Measurements from ENCODE around the gene ADAMTSL5.
"Not testable (repeated sequence)": the region's sequence is repeated elsewhere in the genome, so short reads cannot be mapped to it uniquely, and the experiment has no call there.

The ADAMTSL5 gene

DNA sequence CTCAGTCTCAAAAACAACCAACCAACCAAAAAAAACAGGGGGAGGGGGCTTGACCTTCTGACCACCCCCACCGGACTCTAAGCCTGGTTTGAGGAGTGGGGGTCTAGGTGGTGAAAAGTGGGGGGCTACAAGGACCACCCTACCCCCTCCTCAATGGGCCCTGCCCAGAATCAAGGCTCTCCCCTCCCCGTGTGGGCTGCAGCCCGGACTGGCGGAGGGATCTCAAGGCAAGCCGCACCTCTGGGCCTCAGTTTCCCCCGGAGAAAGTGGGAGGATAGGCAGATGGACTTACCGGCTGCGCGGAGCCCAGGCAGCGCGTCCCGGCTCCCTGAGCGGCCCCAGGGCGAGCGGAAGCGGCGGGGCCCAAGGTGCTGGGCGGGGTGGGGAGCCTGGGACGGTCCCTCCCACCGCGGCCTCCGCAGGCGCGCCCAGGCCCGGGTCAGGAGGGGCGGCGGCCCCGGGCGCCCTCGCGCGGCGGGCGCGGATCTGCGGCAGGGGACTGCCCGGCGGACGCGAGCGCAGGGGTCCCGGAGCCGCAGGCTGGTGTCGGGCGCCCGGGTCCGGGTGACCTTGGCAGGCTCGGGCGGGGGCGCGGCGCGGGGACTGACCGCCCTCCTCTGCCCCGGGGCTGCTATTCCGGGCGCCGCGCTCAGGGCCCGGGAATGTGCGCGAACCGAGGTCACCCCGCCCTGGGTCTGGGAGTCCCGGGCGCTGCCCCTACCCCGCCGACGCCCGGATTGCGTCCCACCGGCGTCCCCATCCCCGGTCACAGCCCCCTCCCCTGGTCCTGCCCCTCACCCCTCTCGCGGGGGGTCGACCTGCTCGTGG, at the start of gene ADAMTSL5:
ADAMTSL5 (minus strand) TSS at position 349 of the 828 bp plus-strand sequence. CDS start 2,076 bp downstream, outside the sequence.
- DNase-seq, result peak; percentile 43 to 65

- no peak for DNase-seq
These were observed 48.5 kb upstream of the ADAMTSL5 start for GRCh38 chr19:1561236-1561842.

GRCh38 chr19:1560286-1560882, 47.6 kb upstream of the ADAMTSL5 start:
- no peak for DNase-seq

DNA sequence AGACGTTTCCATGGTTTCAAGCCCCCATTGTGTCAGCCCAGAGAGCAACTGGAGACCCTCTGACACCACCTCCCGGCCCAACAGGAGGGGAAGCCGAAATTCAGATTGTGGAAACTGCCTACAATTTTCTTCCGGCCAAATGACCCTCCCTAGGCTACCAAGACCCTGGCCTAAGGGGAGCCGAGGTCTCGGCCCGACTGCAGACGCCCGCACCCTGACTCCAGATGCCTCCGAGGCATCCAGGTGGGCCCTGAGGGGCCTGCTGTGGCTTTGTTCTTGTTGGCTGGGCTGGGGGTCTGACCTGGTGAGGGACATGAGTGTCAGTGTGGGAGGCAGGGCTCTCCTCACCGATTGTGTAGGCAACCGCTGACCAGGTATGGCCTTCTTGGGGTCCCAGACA, 45.7 kb upstream of the ADAMTSL5 start:
- DNase-seq, result no peak

DNA sequence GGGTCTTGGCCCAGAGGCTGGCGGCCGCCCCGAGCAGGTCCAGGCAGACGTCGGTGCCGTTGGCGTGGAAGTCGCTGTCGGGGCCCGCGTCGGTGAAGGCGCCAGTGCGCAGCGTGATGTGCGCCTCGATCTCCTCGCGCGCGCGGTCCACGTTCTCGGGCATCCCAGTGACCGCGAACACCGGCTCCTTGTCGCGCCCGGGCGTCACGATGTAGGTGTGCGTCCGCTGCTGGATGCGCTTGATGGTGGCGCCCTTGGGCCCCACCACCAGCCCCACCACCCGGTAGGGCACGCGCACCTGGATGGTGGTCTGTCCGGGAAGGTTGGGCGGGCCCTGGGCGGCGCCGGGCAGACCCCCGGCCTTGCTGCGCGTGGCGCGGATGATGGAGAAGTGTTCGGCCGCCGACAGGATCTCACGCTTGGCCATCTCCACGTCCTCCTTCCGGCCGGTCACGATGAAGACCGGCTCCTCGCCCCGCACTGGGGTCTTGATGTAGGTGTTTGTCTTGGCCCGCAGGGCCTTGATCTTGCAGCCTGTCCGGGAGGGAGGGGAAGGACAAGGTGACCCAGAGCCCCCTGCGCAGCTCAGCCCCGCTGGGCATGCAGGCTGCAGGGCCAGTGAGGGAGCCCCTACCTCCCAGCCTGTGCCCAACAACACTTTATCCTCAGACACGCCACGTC, 43.7 kb upstream of the ADAMTSL5 start:
- DNase-seq, result no peak

GRCh38 chr19:1555487-1556389, 42.9 kb upstream of the ADAMTSL5 start:
- no peak for DNase-seq

- DNase-seq, result no peak
These were observed 42.1 kb upstream of the ADAMTSL5 start for GRCh38 chr19:1554968-1555367.

DNA sequence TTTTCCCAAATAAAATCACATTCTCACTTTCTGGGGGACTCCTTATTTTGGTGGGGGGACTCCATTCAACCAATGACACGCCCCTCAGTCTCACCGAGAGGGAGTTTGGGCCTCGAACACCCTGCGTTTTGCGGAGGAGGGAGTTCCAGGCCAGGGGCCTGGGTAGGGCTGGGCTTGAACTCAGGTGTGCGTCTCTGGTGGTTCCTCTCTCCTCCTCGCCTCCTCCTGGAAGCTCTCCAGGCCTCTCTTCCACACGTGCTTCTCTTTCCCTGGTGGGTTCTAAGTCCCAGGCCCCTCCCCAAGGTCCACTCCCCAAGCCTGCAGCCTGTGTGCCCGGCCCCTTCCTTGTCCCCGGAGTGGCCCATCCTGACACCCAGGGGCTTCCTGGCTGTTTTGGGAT, 40.6 kb upstream of the ADAMTSL5 start:
- no peak for DNase-seq

DNA sequence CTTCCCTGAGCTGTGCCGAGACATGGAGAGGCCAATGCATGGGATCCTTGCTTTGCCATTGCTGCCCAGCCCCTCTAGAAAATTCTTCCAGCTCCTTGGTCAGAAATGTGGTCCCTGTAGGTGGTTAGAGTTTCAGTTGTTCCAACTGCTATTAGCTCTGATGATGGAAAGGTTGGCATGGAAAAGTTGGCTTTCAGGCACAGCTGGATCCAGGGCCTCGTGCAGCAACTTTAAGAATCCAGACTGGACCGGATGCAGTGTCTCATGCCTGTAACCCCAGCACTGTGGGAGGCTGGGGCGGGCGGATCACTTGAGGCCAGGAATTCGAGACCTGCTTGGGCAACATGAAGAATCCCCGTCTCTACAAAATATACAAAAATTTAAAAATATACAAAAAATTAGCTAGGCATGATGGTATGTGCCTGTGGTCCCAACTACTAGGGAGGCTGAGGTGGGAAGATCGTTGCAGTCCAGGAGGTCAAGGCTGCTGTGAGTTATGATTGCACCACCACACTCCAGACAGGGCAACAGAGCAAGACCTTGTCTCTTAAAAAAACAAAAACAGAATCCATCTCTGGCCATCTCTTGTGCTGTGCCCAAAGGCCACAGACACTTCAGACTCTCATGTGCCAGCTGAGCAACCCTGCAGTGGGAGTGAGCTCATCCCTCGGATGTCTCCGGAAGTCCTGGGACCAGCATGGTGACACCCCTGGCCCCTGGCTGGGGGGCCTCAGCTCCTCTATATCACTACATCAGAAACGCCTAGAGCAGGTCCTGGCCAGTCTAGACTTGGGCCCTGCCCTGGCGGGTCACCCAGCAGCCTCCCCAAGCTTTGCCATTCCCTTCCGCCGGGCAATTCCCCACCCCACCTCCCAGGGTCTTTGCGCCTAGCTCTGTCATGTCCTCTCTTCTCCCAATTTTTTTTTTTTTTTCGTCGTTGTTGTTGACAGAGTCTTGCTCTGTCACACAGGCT, 38.5 kb upstream of the ADAMTSL5 start:
- no peak for DNase-seq

GRCh38 chr19:1549332-1549945, 36.6 kb upstream of the ADAMTSL5 start:
- no peak for DNase-seq

DNA sequence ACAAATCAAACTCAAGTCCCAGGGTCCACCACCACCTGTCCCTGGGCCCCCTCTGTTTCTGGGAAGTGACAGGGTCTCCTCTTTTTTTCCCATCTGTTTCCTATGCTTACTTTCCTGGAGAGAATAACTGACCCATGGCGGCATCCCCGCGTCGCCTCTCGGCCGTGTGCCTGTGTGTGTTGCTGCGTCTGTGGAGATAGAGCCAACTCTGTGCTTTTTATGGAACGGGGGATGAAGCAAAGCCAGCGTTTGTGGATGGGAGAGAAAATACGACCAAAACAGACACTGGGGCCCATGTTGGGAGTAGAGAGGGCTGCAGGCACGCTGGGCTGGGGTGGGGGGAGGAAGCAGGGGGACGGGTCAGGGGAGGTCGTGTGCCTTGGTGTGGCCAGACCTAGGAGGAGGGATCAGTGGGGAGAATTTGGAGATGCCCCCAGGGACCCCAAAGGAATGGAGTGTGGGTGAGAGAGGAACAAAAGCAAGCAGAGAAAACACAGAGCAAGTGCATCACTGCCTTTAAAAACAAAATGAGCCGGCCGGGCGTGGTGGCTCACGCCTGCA, 27.6 kb upstream of the ADAMTSL5 start:
- DNase-seq, result no peak

DNA sequence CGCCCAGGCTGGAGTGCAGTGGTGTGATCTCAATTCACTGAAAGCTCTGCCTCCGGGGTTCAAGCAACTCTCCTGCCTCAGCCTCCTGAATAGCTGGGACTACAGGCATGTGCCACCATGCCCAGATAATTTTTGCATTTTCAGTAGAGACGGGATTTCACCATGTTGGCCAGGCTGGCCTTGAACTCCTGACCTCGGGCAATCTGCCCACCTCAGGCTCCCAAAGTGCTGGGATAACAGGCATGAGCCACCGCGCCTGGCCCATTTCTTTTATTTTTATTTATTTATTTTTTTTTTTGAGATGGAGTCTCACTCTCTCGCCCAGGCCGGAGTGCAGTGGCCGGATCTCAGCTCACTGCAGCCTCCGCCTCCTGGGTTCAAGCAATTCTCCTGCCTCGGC, 26.9 kb upstream of the ADAMTSL5 start:
- not testable (repeated sequence) for DNase-seq

DNA sequence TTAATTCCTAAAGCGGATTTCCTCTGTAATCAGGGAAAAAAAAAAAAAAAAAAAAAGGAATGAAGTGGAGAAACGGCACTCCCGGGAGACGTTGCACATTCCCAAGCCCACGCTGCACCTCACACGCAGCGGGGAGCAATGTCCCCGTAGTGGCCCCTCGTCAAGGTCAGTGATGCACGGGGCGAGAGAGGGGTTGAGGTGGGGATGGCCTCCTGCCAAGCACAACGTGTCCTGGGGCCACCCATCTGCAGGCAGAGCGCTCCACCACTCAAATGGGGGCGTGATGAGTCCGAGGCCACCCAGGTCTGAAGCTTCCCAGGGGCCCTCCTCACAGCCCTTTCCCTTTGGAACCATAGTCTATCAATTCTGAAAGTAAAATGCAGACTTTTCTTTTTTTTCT, 26.2 kb upstream of the ADAMTSL5 start:
- no peak for DNase-seq

- not testable (repeated sequence) for DNase-seq
These were observed 22.9 kb upstream of the ADAMTSL5 start for GRCh38 chr19:1535699-1536098.

GRCh38 chr19:1534972-1535371, 22.2 kb upstream of the ADAMTSL5 start:
- DNase-seq, result no peak

DNA sequence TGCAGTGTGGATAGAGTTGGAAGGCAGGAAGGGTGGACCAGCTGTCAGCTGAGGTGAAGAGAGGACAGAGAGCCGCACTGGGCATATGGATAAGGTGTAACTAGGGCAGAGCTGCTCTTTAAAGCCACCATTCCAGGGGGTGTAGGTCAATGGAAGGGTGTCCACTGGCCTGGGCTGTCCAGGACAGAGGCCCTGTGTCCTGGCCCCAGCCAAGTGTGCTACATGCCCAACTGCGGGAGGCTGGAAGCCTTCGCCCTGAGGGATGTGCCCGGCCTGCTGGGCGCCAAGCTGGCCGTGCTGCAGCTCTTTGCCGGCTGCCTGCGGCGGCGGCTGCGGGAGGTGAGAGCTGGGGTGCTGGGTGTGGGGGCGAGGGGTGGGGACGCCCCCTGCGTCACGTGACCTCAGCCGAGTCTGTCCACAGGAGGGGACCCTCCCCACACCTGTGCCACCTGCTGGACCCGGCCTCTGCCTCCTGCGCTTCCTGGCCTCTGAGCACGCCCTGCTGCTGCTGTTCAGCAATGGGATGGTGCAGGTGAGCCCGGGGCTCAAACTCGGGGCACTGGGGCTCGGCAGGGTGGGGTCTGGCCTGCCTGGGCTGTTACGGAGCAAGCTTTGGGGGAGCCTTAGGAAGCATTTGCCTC, 20.8 kb upstream of the ADAMTSL5 start:
- DNase-seq, result no peak

GRCh38 chr19:1532003-1532402, 19.2 kb upstream of the ADAMTSL5 start:
- DNase-seq, result no peak

GRCh38 chr19:1531587-1531986, 18.8 kb upstream of the ADAMTSL5 start:
- no peak for DNase-seq

- not testable (repeated sequence) for DNase-seq
These were observed 18.0 kb upstream of the ADAMTSL5 start for GRCh38 chr19:1530856-1531255.

- DNase-seq, result no peak
These were observed 16.6 kb upstream of the ADAMTSL5 start for GRCh38 chr19:1529430-1529816.

All from CD4-positive, alpha-beta T cell treated with Interleukin-4 for 1 hour (primary cell).